ENCODE data around the gene ZMYND10. TPM values are rescaled to one million over a fixed set of nuclear protein-coding genes. Genes with fewer than 3 reads are reported as not detected.

The ZMYND10 gene
- total and polyA plus RNA-seq, 9 of the 15 experiments (the other 6 are each of a cell fraction or from before 2014, with no cell fraction given): 0.20 to 2.8 (median 0.70) TPM

DNA sequence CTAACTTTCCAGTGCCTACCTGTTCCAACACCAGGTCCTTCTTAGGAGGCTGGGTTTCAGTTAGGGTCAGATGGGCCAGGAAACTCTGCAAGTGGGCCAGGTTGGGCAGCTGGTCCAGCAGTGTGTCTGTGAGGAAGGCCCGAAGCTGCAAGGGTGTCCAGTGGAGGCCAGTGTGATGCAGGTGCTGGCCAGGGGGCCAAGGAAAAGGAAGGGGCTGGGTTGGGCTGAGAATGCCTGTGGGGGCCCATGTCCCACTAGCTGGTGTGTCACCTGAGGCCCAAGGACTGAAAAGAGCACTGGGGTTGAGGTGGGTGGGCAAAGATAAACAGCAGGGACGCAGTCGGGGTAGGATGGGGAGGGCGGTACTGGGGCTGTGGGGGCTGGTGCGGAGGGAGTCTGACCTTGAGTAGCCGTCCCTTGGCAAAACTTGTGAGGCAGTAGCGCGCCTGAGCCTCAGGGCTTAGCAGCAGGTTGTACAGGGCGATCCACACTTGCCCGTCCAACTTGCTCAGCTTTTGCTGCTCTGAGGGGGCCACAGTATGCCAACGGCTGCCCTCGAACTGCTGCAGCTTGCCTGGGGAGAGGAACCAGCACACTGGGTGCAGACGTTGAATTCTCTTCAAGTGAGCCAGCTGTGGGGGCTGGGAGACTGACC is 3.4 kb downstream of the ZMYND10 start (continued):
- TF ChIP-seq SRSF3 (IDR thresholded peaks at IDR 0.05; ENCODE audit: insufficient read depth, low read length): no peak
- TF ChIP-seq, protein P1, sequence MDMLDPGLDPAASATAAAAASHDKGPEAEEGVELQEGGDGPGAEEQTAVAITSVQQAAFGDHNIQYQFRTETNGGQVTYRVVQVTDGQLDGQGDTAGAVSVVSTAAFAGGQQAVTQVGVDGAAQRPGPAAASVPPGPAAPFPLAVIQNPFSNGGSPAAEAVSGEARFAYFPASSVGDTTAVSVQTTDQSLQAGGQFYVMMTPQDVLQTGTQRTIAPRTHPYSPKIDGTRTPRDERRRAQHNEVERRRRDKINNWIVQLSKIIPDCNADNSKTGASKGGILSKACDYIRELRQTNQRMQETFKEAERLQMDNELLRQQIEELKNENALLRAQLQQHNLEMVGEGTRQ (CRISPR knock-in tag; IDR thresholded peaks at IDR 0.05): no peak
- no peak for TF ChIP-seq FOXJ2 (tag; IDR thresholded peaks at IDR 0.05)
- no peak for TF ChIP-seq RAD51 (IDR thresholded peaks at IDR 0.05; ENCODE audit: borderline replicate concordance, low read depth)

DNA sequence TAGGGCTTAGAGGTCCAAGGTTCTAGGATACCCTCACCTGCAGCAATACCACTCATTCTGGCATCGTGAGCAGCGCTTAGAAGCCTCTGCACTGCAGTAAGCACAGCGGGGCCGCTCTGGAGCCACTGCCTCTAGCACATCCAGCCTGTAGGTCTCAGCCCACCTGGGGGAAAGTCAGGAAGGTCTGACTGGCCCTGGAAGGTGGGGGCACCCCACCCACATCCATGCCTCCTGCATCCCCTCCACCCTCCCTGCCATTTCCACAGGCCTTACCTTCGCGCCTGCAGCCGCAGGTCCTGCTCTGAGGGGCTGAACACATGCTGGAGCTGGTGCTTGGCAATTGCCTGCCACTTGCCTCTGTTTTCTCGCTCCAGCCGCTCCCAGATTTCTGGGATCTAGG is 4.0 kb downstream of the ZMYND10 start:
- H3K27ac ChIP-seq (ENCODE audit: extremely low read depth, low read depth, low read length): peak overlapping the region; percentile 99; the same call in 2 of the 3 replicates
- ATAC-seq (no peak), DNase-seq (ENCODE audit: extremely low read depth in 1 of 4, low spot score in 3 of 4) (no peak), FAIRE-seq (no peak)
- H3K4me2 ChIP-seq (ENCODE audit: insufficient read depth, low read length): peak overlapping the region; percentile 72
- peak overlapping the region; percentile 96; the same call in 1 of the 2 replicates for H3K4me3 ChIP-seq
- ChIA-PET CTCF (ENCODE audit: low intra/inter-chr PET ratio) (no interaction called here), POLR2A (interaction anchor here (0.5 to 1.5 kb wide), 3 partner anchors 9 to 243 kb away, joined by 3 to 5 read pairs (median 4); partner anchors contain the start of genes CYB561D2, NPRL2 and TUSC2)
- in situ Hi-C loops (cut with MboI): no loop called here
- no peaks in the 10 kb centered on the region for H3K9me3 ChIP-seq (replicated peaks; ENCODE audit: control insufficient read depth, insufficient read depth, low read depth, low read length)
- no TSS peak for BruUV-seq (replicated peaks)
- H3K79me2 ChIP-seq (ENCODE audit: control insufficient read depth, insufficient read depth, low read length): peaks cover 41% of the 10 kb centered on the region
- peaks cover 3% of the 10 kb centered on the region for H3K9me1 ChIP-seq (ENCODE audit: control insufficient read depth, insufficient read depth, low read length)
- no peaks in the 10 kb centered on the region for H4K20me1 ChIP-seq (replicated peaks; ENCODE audit: control insufficient read depth, insufficient read depth, low read length)
- WGBS (ENCODE audit: insufficient coverage, low coverage, missing lambda C conversion rate): 92% methylated on average over 5 of the region's 9 CpGs
- peaks cover 2% of the 10 kb centered on the region; the same call in 1 of the 3 replicates for H3K36me3 ChIP-seq (ENCODE audit: control insufficient read depth, insufficient read depth, low read length)
- intact Hi-C loops (cut with micrococcal nuclease): no loop called here
- no peaks in the 10 kb centered on the region for H3K27me3 ChIP-seq (ENCODE audit: control insufficient read depth in 2 of 2, insufficient read depth in 2 of 2, low read length in 2 of 2)
- H3K9ac ChIP-seq (ENCODE audit: insufficient read depth in 1 of 2, low read depth in 2 of 2, low read length in 2 of 2): peak overlapping the region; percentile 64 to 98; a peak in 3 of 4 replicates
- H2AFZ ChIP-seq (ENCODE audit: low read depth, low read length): no peak overlapping the region
- peaks cover 24 to 58% of the 10 kb centered on the region in 2 experiments; a peak in 4 of 5 replicates for H3K4me1 ChIP-seq (replicated peaks in 1 of 2; ENCODE audit: control insufficient read depth in 2 of 2, insufficient read depth in 2 of 2, low read length in 2 of 2)
- TF ChIP-seq ZNF324 (CRISPR knock-in tag; IDR thresholded peaks at IDR 0.05) (no peak), RAD51 (IDR thresholded peaks at IDR 0.05; ENCODE audit: borderline replicate concordance, low read depth) (no peak), PTTG1 (tag; IDR thresholded peaks at IDR 0.05; ENCODE audit: low read depth) (no peak), ZNF76 (CRISPR knock-in tag; IDR thresholded peaks at IDR 0.05; ENCODE audit: borderline replicate concordance) (no peak), GTF2F1 (IDR thresholded peaks at IDR 0.05; ENCODE audit: low read depth, low read length) (no peak)
- TF ChIP-seq, protein P2, sequence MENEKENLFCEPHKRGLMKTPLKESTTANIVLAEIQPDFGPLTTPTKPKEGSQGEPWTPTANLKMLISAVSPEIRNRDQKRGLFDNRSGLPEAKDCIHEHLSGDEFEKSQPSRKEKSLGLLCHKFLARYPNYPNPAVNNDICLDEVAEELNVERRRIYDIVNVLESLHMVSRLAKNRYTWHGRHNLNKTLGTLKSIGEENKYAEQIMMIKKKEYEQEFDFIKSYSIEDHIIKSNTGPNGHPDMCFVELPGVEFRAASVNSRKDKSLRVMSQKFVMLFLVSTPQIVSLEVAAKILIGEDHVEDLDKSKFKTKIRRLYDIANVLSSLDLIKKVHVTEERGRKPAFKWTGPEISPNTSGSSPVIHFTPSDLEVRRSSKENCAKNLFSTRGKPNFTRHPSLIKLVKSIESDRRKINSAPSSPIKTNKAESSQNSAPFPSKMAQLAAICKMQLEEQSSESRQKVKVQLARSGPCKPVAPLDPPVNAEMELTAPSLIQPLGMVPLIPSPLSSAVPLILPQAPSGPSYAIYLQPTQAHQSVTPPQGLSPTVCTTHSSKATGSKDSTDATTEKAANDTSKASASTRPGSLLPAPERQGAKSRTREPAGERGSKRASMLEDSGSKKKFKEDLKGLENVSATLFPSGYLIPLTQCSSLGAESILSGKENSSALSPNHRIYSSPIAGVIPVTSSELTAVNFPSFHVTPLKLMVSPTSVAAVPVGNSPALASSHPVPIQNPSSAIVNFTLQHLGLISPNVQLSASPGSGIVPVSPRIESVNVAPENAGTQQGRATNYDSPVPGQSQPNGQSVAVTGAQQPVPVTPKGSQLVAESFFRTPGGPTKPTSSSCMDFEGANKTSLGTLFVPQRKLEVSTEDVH (IDR thresholded peaks at IDR 0.05; ENCODE audit: low read depth, partially characterized antibody): no peak
- TF ChIP-seq, protein P3, sequence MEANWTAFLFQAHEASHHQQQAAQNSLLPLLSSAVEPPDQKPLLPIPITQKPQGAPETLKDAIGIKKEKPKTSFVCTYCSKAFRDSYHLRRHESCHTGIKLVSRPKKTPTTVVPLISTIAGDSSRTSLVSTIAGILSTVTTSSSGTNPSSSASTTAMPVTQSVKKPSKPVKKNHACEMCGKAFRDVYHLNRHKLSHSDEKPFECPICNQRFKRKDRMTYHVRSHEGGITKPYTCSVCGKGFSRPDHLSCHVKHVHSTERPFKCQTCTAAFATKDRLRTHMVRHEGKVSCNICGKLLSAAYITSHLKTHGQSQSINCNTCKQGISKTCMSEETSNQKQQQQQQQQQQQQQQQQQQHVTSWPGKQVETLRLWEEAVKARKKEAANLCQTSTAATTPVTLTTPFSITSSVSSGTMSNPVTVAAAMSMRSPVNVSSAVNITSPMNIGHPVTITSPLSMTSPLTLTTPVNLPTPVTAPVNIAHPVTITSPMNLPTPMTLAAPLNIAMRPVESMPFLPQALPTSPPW (CRISPR knock-in tag; IDR thresholded peaks at IDR 0.05): no peak
- TF ChIP-seq, protein P4, sequence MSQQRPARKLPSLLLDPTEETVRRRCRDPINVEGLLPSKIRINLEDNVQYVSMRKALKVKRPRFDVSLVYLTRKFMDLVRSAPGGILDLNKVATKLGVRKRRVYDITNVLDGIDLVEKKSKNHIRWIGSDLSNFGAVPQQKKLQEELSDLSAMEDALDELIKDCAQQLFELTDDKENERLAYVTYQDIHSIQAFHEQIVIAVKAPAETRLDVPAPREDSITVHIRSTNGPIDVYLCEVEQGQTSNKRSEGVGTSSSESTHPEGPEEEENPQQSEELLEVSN (IDR thresholded peaks at IDR 0.05; ENCODE audit: borderline replicate concordance in 1 of 2, extremely low read depth in 1 of 2, insufficient read depth in 1 of 2, insufficient read length in 1 of 2, low read depth in 1 of 2, low read length in 1 of 2, poor library complexity in 1 of 2, severe bottlenecking in 1 of 2): no peak

All from K562 (cell line).